Vagina (tissue), 2 donors: ENCODE measurements around the gene PFDN5.

ENCODE experiments used
- CTCF ChIP-seq, 3 experiments: fragments of 450-650 bp in 2 of 3; fragments of 200-600 bp in 1 of 3; sonication (generic) in 1 of 3; IDR thresholded peaks; one replicate each; pipeline ENCODE4 v1.5.1; 2017 to 2019; ENCODE audit warnings: antibody characterized with exemption in 3 of 3, mild to moderate bottlenecking in 2 of 3, moderate library complexity in 2 of 3
- POLR2A ChIP-seq, 2 donors: fragments of 450-650 bp; IDR thresholded peaks; one replicate each; pipeline ENCODE4 v1.6.1; 2017; ENCODE audit warnings: antibody characterized with exemption in 2 of 2, mild to moderate bottlenecking in 2 of 2, moderate library complexity in 2 of 2
- POLR2AphosphoS5 ChIP-seq, 2 donors: sonication (generic); formaldehyde crosslinking; IDR thresholded peaks; one replicate each; pipeline ENCODE4 v1.9.0; 2017; ENCODE audit warnings: antibody characterized with exemption in 2 of 2, mild to moderate bottlenecking in 2 of 2, low read depth in 1 of 2; ENCODE audit not compliant: insufficient read depth in 1 of 2

- TF ChIP-seq CTCF (IDR thresholded peaks at IDR 0.05) (no peak), POLR2AphosphoS5 (IDR thresholded peaks at IDR 0.05; ENCODE audit: insufficient read depth in 1 of 2, low read depth in 1 of 2) (no peak), POLR2A (IDR thresholded peaks at IDR 0.05) (no peak)
Measured at GRCh38 chr12:53320352-53321195, 25.2 kb downstream of the PFDN5 start.
